Activated CD8-positive, alpha-beta memory T cell treated with anti-CD3 and anti-CD28 coated beads, Interleukin-2, amount 10 ng/mL, durations not matched to agents 7 days and 5 days (primary cell): ENCODE data around the gene ENO3. TPM values are rescaled to one million over a fixed set of nuclear protein-coding genes. Genes with fewer than 3 reads are reported as not detected.

ENCODE experiments used
- ATAC-seq: fragments of 150-1000 bp; cut with Tn5 transposase; one replicate; pipeline ENCODE4 v1.10.0; 2021; ENCODE audit warnings: moderate library complexity
- CTCF ChIA-PET: fragments of 350-600 bp; sonication (Branson Sonifier 250); formaldehyde crosslinking; loops from one replicate; lab custom pipeline; 2021; ENCODE audit warnings: antibody characterized with exemption; lab: Charles Lee
- DNase-seq: peaks from one replicate; pipeline ENCODE4 v3.0.0-alpha.2; 2020
- H3K27ac Mint-ChIP-seq: one replicate; pipeline ENCODE4 v1.8.0; 2021; ENCODE audit warnings: mild to moderate bottlenecking, mixed read lengths
- H3K27me3 Mint-ChIP-seq: one replicate; pipeline ENCODE4 v1.8.0; 2021; ENCODE audit warnings: mixed read lengths
- H3K36me3 Mint-ChIP-seq: one replicate; pipeline ENCODE4 v1.8.0; 2021; ENCODE audit warnings: mild to moderate bottlenecking, mixed read lengths
- H3K4me1 Mint-ChIP-seq: one replicate; pipeline ENCODE4 v1.8.0; 2021; ENCODE audit warnings: mixed read lengths
- H3K4me3 Mint-ChIP-seq: one replicate; pipeline ENCODE4 v1.8.0; 2021; ENCODE audit warnings: mild to moderate bottlenecking, moderate library complexity, mixed read lengths
- H3K9me3 Mint-ChIP-seq: one replicate; pipeline ENCODE4 v1.8.0; 2022; ENCODE audit warnings: low read depth, mixed read lengths
- total RNA-seq, 2 experiments: library from RNA; stranded (reverse); gene quantifications; one replicate each; pipeline ENCODE4 v1.2.3, GENCODE V29; 2021

Gene ENO3
- total RNA-seq, 2 experiments from 2014 or later, result 27.7 to 30.8 TPM

GRCh38 chr17:4939546-4939795 lies 11.4 kb upstream of the ENO3 start:
- Mint-ChIP-seq H3K9me3 (no peaks in the 10 kb centered on the region), H3K4me3 (peak overlapping the region; percentile 98), H3K27me3 (no peaks in the 10 kb centered on the region), H3K36me3 (peaks cover 62% of the 10 kb centered on the region), H3K27ac (peak overlapping the region; percentile 83), H3K4me1 (peaks cover 59% of the 10 kb centered on the region)
- CTCF ChIA-PET, result interaction anchor here (0.8 to 2.7 kb wide), 17 partner anchors 9 to 372 kb away, joined by 3 to 29 read pairs (median 4); partner anchors contain the start of genes ARRB2, C17orf107, CAMTA2 and CHRNE
- ATAC-seq (no peak), DNase-seq (no peak)

DNA sequence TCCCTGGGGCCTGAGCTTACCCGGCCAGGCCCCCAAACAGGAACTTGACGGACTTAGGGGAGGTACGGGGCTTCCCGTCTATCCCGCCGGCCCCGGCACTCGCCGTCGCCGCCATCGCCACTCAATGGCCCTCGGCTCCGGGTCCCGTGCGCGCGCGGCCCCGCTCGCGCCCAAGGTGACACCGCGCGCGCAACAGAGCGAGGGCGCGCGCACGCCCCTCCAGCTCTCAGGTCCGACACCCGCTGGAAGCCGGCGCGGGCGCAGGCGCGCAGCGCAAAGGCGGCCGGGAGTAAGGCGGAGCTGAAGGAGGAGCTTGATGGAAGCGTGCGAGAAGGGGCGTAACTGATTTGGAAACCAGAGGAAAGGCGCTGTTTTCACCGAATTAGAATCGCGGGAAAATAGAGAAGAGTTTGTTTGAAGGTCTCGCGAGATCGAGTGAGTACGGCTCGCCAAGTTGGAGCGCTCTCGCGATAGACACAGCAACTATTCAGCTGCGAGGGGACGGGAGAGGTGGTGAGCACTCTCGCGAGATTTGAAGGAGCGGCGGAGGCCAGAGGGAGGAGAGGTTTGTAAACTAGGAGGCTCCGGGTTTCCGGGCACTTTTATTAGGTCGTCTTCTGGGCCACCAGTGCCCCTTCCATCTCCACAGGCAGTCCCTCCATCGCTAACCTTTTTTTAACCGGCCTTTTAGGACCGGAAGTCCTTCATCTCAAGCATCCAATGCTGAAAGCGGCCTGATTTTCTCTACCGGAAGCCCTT lies 10.9 kb upstream of the ENO3 start, which contains the start of the genes RNF167 and SLC25A11:
Gene RNF167, plus strand, starts transcription at position 473 of the 759 bp plus-strand sequence. CDS start 642 bp downstream, outside the sequence.
Gene SLC25A11, minus strand, starts transcription at position 251 of the 759 bp plus-strand sequence. Its CDS starts 136 bp downstream, at position 115.
- Mint-ChIP-seq H3K4me3 (peak within 1 kb of the TSS; percentile 98), H3K36me3 (peaks cover 67% of the 10 kb centered on the region), H3K4me1 (peaks cover 60% of the 10 kb centered on the region), H3K27me3 (no peaks in the 10 kb centered on the region), H3K27ac (peak within 1 kb of the TSS; percentile 92), H3K9me3 (no peaks in the 10 kb centered on the region)
- CTCF ChIA-PET, result interaction anchor here (0.8 to 2.7 kb wide), 17 partner anchors 9 to 230 kb away, joined by 3 to 29 read pairs (median 4); partner anchors contain the start of genes ARRB2, C17orf107, CAMTA2 and CHRNE
- peak; percentile 99 for DNase-seq
- peak; percentile 84 for ATAC-seq

DNA sequence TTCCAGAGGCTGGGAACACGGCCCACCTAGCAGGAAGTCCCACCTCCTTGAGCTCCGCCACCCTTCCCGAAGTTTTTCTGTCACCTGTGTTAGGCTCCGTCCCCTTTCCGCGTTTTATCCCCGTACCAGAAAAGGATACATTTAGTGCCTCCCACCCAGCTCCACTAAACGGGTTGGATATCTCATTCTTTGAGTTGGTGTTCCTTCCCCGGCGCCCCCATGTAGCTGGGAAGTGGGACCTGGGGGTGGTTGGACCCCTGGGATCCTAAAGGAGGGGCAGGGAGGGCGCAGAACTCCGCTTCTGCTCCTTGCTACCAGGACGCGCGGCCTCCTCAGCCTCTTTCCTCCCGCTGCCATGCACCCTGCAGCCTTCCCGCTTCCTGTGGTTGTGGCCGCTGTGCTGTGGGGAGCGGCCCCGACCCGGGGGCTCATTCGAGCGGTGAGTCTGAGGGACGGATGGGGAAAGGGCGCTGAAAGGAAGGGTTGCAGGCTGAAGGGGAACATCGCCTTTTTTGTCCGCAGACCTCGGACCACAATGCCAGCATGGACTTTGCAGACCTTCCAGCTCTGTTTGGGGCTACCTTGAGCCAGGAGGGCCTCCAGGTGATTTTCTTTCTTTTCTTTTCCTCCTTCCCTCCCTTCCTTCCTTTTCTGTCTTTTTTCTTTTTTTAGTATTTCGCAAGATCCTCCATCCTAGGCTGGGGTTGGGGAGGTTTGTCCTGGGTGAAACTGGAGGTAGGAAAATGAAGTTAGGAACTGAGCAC lies 10.2 kb upstream of the ENO3 start:
- CTCF ChIA-PET, result interaction anchor here (0.8 to 2.7 kb wide), 15 partner anchors 8 to 231 kb away, joined by 3 to 29 read pairs (median 4); partner anchors contain the start of genes ARRB2, C17orf107, CAMTA2 and CHRNE
- H3K36me3 Mint-ChIP-seq, result peaks cover 75% of the 10 kb centered on the region
- ATAC-seq, result no peak
- DNase-seq, result peak; percentile 81
- H3K9me3 Mint-ChIP-seq, result no peaks in the 10 kb centered on the region
- no peaks in the 10 kb centered on the region for H3K27me3 Mint-ChIP-seq
- peak overlapping the region; percentile 92 for H3K27ac Mint-ChIP-seq
- H3K4me1 Mint-ChIP-seq, result peaks cover 62% of the 10 kb centered on the region
- H3K4me3 Mint-ChIP-seq, result peak overlapping the region; percentile 98

- H3K36me3 Mint-ChIP-seq, result peaks cover 75% of the 10 kb centered on the region
- peak overlapping the region; percentile 92 for H3K27ac Mint-ChIP-seq
- H3K4me1 Mint-ChIP-seq, result peaks cover 61% of the 10 kb centered on the region
- ATAC-seq (no peak), DNase-seq (no peak)
- CTCF ChIA-PET, result interaction anchor here (2.7 kb wide), 2 partner anchors 32 to 38 kb away, joined by 18 to 24 read pairs; partner anchors contain the start of gene CHRNE
- peak overlapping the region; percentile 98 for H3K4me3 Mint-ChIP-seq
- no peaks in the 10 kb centered on the region for H3K9me3 Mint-ChIP-seq
- no peaks in the 10 kb centered on the region for H3K27me3 Mint-ChIP-seq
Observed at GRCh38 chr17:4941319-4941610, 9.7 kb upstream of the ENO3 start.

DNA sequence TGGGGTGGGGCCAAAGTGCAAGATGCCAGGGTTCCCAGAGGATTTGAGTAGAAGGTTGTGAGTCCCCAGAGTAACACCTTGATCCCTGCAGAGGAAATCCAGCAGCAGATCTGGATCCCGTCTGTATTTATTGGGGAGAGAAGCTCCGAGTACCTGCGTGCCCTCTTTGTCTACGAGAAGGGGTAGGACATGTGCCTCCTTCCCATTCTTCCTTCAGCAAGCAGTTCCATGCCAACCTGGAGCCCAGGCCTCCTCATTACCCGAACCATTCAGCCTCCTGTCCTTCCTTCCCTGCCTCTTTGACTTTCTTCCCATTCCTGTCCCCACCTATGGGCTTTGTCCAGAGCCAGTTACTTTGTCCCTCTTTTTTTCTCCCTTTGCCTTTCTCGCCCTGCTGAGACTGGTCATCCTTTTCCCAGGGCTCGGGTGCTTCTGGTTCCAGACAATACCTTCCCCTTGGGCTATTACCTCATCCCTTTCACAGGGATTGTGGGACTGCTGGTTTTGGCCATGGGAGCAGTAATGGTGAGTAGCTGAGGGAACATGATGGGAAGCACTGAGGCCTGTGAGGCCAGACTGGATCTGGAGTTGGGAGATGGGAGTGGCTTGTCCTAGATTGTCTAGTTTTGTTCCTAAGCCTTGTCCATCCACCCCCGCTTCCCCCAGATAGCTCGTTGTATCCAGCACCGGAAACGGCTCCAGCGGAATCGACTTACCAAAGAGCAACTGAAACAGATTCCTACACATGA lies 8.0 kb upstream of the ENO3 start:
- ATAC-seq (no peak), DNase-seq (no peak)
- Mint-ChIP-seq H3K27ac (peak overlapping the region; percentile 92), H3K4me3 (peak overlapping the region; percentile 98), H3K9me3 (no peaks in the 10 kb centered on the region), H3K27me3 (no peaks in the 10 kb centered on the region), H3K36me3 (peaks cover 77% of the 10 kb centered on the region), H3K4me1 (peaks cover 53% of the 10 kb centered on the region)
- CTCF ChIA-PET, result no interaction called here

GRCh38 chr17:4944163-4944553 lies 6.8 kb upstream of the ENO3 start:
- ATAC-seq, result peak; percentile 20
- Mint-ChIP-seq H3K36me3 (peaks cover 69% of the 10 kb centered on the region), H3K27ac (peak overlapping the region; percentile 92), H3K9me3 (no peaks in the 10 kb centered on the region), H3K27me3 (no peaks in the 10 kb centered on the region), H3K4me3 (peak overlapping the region; percentile 98), H3K4me1 (peaks cover 47% of the 10 kb centered on the region)
- CTCF ChIA-PET, result interaction anchor here (0.8 to 1.3 kb wide), 2 partner anchors 35 to 88 kb away, joined by 3 to 4 read pairs; no protein-coding TSS in a partner anchor
- DNase-seq, result peak; percentile 84

DNA sequence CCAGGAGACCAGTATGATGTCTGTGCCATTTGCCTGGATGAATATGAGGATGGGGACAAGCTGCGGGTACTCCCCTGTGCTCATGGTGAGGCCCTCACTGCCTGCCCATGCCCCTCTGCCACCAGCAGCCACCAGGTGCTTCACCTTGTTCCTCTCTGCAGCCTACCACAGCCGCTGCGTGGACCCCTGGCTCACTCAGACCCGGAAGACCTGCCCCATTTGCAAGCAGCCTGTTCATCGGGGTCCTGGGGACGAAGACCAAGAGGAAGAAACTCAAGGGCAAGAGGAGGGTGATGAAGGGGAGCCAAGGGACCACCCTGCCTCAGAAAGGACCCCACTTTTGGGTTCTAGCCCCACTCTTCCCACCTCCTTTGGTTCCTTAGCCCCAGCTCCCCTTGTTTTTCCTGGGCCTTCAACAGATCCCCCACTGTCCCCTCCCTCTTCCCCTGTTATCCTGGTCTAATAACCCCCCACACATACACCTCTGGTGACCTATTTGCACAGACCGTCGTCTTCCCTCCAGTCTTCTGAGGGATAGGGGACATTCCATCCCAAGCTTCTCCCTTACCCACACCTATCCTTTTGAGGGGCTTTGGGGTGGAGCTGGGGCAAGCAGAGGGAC lies 6.3 kb upstream of the ENO3 start:
- Mint-ChIP-seq H3K27me3 (no peaks in the 10 kb centered on the region), H3K4me1 (peaks cover 45% of the 10 kb centered on the region), H3K36me3 (peaks cover 68% of the 10 kb centered on the region), H3K9me3 (no peaks in the 10 kb centered on the region), H3K4me3 (peak overlapping the region; percentile 98), H3K27ac (peak overlapping the region; percentile 92)
- ATAC-seq, result no peak
- DNase-seq, result peak; percentile 67
- CTCF ChIA-PET, result interaction anchor here (1.3 to 4.4 kb wide), 3 partner anchors 23 to 87 kb away, joined by 4 to 34 read pairs (median 9); partner anchors contain the start of gene SPAG7

DNA sequence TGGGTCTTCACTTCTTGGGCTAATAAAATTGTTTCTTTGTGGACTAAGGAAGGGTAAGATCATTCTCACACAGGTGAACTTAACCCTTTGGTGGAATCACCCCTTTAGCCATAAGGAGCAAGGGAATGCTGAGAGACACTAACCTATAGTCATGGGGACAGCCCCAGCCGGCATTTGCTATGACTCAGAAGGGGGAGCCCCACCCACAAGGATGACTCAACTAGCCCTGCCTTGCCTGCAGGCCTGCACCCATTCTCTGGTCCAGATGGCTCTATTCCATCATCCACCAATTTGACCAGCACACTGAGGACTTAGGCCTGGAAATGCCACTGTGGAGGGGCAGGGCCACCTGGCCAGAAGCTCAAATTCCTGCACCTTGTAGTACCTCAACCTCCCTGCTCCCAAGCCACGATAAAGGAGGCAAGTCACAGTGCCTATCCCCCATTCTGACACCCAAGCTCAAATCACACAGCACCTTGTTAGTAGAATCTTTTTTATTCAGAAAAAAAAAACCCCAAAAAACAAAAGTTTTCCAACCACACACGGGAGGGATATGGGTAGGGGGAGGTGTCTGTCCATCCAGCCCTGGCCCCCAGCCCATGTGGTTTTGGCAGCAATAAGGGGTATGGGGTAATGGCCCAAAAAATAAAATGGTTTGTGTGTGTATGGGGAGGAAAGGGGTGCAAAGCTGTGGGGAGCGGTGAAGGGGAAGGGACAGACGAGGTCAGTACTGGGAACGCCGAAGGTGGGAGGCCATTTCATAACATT lies 5.6 kb upstream of the ENO3 start:
- Mint-ChIP-seq H3K27ac (peak overlapping the region; percentile 92), H3K36me3 (peaks cover 64% of the 10 kb centered on the region), H3K27me3 (no peaks in the 10 kb centered on the region), H3K4me1 (peaks cover 47% of the 10 kb centered on the region), H3K9me3 (no peaks in the 10 kb centered on the region), H3K4me3 (peak overlapping the region; percentile 98)
- peak; percentile 40 for ATAC-seq
- DNase-seq, result peak; percentile 94
- CTCF ChIA-PET, result interaction anchor here (1.2 to 4.4 kb wide), 4 partner anchors 22 to 86 kb away, joined by 4 to 34 read pairs (median 7); partner anchors contain the start of gene SPAG7

- H3K9me3 Mint-ChIP-seq, result no peaks in the 10 kb centered on the region
- CTCF ChIA-PET, result interaction anchor here (0.7 to 4.4 kb wide), 4 partner anchors 21 to 802 kb away, joined by 3 to 34 read pairs (median 7); partner anchors contain the start of gene SPAG7
- peaks cover 62% of the 10 kb centered on the region for H3K36me3 Mint-ChIP-seq
- peak overlapping the region; percentile 92 for H3K27ac Mint-ChIP-seq
- no peak for ATAC-seq
- H3K4me3 Mint-ChIP-seq, result peak overlapping the region; percentile 98
- no peaks in the 10 kb centered on the region for H3K27me3 Mint-ChIP-seq
- DNase-seq, result no peak
- H3K4me1 Mint-ChIP-seq, result peaks cover 52% of the 10 kb centered on the region
Observed at GRCh38 chr17:4945944-4946280, 5.0 kb upstream of the ENO3 start.

DNA sequence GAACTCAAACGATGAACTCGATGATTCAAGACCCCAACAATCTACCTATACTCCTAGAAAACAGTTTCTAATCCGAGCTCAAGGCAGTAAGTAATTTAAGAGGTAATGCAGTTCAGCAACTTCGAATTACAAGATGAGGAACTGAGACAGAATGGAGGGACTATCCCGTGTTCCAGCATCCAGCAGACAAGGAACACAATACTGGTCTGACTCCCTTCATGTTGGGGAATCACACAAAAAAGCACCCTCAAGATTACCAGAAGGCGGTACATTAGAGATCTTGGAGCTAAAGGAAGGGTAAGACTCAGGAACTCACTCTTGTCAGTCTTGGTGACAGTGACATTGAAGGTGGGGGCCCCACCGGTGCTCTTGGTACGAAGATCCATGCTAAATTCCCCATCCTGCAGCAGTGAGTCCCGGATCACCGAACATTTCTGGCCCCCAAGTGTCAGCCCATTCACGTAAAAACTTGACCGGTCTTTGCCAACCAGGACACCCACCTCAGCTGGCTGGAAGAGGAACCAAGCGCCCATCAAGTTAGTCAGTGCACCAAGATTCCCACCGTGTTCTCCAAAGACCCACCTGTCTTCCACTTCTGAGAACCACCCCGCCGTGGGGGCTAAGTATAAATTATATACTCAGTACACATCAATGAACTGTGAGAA lies 4.5 kb upstream of the ENO3 start:
- H3K36me3 Mint-ChIP-seq, result peaks cover 57% of the 10 kb centered on the region
- CTCF ChIA-PET, result interaction anchor here (0.7 to 4.4 kb wide), 5 partner anchors 21 to 802 kb away, joined by 3 to 34 read pairs (median 5); partner anchors contain the start of gene SPAG7

DNA sequence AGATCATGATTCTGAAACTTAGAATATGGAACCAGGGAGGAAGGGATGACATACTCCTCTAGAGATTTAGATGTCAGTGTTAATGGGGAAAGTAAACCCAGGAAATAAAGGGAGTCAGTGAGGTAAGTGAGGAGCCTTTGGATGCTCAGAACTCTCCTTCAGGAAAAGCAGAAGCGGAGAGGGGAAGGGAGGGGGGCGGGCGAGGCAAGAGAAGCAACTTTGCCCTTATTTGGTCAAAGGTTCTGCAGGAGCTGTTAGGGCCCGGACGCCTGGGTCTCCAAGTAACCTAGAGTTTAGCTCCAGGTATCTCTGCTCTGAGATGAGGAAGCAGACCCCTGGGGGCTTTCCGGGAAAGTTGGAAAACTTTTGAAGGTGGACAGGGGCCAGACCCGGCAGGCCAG lies 3.9 kb upstream of the ENO3 start:
- CTCF ChIA-PET, result interaction anchor here (1.6 to 4.4 kb wide), 3 partner anchors 20 to 72 kb away, joined by 4 to 34 read pairs (median 9); partner anchors contain the start of gene SPAG7
- DNase-seq (no peak), ATAC-seq (no peak)
- Mint-ChIP-seq H3K9me3 (no peaks in the 10 kb centered on the region), H3K4me1 (peaks cover 55% of the 10 kb centered on the region), H3K36me3 (peaks cover 51% of the 10 kb centered on the region), H3K27ac (peak overlapping the region; percentile 92), H3K27me3 (no peaks in the 10 kb centered on the region), H3K4me3 (peak overlapping the region; percentile 98)

More for the DNA sequence above, 4.5 kb upstream of the ENO3 start:
- Mint-ChIP-seq H3K9me3 (no peaks in the 10 kb centered on the region), H3K4me1 (peaks cover 58% of the 10 kb centered on the region), H3K27me3 (no peaks in the 10 kb centered on the region), H3K4me3 (peak overlapping the region; percentile 98), H3K27ac (peak overlapping the region; percentile 92)
- DNase-seq (no peak), ATAC-seq (no peak)
